GM19372 (cell line): ENCODE data around the gene SLC25A42.
"Not testable (repeated sequence)": the region's sequence is repeated elsewhere in the genome, so short reads cannot be mapped to it uniquely, and the experiment has no call there.

Source experiments
- ATAC-seq: cut with Tn5 transposase; IDR thresholded peaks from one replicate; pipeline ENCODE4 v1.9.1; 2021; ENCODE audit warnings: mild to moderate bottlenecking, low read depth, moderate library complexity; ENCODE audit not compliant: unreplicated experiment

SLC25A42 gene

GRCh38 chr19:19101540-19101939 lies 37.7 kb downstream of the SLC25A42 start:
- ATAC-seq = no peak

GRCh38 chr19:19102566-19102965 lies 38.8 kb downstream of the SLC25A42 start:
- not testable (repeated sequence) for ATAC-seq

DNA sequence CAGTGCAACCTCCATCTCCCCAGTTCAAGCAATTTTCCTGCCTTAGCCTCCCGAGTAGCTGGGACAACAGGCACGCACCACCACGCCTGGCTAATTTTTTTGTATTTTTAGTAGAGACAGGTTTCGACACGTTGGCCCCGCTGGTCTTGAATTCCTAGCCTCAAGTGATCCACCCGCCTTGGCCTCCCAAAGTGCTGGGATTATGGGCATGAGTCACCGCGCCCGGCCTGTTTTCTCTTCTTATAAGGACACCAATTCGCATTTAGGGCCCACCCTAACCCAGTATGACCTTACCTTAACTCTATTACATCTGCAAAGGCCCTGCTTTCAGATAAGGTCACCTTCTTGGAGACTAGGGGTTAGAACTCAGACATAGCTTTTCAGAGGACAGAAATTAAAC lies 39.4 kb downstream of the SLC25A42 start:
- no peak for ATAC-seq

DNA sequence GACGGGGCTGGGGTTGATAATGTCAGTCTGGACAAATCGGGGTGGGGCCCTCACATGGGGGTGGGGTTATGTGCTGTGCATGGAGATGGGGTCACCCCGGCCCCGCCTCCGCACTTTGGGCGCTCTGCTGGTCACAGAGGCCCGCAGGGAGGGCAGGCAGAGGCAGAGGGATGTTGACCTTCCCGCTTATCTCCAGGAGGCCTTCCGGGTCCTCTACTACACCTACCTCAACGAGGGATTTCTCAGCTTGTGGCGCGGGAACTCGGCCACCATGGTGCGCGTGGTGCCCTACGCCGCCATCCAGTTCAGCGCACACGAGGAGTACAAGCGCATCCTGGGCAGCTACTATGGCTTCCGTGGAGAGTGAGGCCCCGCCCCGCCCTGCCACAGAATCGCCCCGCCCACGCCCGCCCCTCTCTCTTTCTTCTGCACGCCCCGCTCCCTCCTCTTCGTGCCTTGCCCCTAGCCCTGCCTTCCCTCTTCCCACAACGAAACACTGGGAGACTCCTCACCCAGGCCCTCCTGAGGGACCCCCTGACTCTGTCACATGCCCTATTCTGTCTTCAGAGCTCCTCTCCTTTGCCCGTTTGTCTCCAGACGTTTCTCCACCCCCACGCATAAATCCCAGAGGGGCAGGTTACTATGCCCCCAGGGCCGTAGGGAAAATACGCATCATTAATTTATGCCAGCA lies 41.7 kb downstream of the SLC25A42 start:
- no peak for ATAC-seq

DNA sequence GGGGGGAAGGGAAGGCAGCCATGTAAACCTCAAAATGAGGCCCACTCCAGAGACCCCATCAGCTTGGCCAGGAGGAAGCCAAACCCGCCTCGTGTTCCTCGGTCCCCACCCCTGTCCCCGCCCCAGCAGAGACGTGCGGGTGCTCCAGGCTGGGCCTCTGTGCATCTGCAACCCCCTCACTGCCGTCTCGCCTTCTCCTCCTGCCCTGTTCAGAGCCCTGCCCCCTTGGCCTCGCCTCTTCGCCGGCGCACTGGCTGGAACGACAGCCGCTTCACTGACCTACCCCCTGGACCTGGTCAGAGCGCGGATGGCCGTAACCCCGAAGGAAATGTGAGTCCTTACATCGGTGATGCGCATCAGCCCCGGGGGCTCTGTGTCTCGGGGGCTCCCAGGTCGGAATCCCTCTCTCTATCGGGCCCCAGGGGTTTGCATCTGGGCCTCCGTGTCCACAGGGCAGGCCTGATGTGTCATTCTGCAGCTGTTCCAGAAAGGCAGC lies 42.3 kb downstream of the SLC25A42 start:
- ATAC-seq = no peak

GRCh38 chr19:19106938-19107337 lies 43.1 kb downstream of the SLC25A42 start:
- ATAC-seq = not testable (repeated sequence)

DNA sequence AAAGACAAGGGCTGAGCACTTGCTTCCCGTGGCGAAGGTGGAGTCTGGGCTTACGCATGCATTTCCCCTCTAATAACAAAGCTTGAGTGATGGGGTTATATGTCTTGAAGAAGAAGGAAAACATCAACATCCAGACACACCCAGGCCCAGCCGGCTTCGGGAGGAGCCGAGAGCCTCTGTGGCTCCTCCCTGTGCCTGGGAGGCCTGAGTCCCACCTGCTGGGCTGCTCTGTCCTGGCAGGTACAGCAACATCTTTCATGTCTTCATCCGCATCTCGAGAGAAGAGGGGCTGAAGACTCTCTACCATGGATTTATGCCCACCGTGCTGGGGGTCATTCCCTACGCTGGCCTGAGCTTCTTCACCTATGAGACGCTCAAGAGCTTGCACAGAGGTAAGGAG lies 43.9 kb downstream of the SLC25A42 start:
- ATAC-seq = no peak

DNA sequence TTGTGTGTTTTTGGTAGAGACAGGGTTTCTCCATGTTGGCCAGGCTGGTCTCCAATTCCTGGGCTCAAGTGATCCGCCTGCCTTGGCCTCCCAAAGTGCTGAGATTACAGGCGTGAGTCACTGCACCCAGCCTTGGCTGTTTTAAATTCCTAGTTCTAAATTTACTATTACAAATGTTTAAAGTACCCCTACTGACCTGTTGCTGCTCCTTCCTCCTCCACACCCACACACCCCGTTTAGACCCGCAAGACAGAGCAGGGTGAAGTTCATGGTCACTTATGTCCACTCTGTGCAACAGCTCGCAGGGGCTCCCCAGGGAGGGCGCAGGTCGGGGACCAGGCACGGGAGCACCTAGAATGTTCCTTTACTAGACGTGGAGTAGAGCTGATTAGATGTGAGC lies 45.8 kb downstream of the SLC25A42 start:
- no peak for ATAC-seq

GRCh38 chr19:19110410-19111135 lies 46.8 kb downstream of the SLC25A42 start:
- ATAC-seq = no peak

DNA sequence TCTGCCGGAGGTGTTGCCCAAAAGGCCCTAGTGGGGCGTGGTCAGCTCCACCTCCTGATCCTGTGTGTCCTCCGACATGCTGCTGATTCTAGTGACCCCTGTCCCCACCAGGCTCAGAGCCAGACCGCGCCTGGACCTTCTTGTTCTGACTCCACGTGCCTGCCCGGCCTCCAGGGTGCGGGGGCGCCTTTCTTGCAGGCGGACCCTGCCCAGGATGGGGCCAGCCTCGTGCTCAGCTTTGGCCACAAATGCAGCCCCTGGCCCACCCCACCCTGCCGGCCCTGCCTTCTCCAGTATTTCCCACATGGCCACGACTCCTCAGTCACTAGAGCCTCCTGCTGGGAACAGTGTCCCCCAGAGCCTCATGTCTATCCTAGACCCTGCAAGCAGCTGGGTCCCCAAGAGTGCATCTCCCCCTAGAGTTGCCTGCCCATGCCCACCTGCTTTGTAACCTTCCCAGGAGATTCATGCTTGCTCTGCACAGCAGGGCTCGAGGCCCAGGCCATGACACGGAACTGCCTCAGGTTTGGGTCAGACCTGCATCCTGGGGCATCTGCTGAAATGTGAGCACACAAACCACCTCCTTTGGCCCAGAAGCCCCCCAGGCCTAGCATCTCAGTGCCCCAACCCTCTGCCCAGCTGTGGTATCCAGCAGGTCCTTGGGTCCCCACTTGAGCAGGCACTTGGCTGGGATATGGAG lies 47.5 kb downstream of the SLC25A42 start:
- no peak for ATAC-seq

DNA sequence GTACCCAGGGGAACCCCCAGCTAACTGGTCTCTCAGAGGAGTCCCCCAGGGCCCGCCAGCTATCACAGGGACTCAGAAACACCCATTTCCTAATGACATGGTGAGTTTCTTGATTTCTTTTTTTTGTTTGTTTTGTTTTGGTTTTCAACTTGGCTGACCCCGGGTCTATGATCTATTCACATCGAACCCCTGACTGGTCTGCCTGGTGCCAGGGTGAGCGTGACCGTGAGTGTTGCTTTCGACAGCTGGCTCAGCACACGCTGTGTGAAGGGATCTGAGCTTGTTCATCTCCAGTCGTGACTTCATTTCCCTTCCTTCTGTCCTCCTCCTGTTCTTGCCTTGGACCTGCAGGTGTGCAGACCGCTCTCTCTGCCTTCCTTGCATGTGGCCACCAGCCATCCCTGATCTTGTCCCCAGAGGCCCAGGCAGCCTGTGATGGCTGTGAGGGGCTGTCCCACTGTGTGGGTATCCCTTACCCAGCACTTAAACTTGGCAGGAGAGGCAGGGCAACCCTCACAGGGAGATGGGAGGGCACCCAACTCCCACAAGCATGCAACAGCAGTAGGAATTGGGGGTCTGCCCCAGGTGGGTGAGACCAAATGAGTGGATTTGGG lies 48.3 kb downstream of the SLC25A42 start:
- no peak for ATAC-seq

DNA sequence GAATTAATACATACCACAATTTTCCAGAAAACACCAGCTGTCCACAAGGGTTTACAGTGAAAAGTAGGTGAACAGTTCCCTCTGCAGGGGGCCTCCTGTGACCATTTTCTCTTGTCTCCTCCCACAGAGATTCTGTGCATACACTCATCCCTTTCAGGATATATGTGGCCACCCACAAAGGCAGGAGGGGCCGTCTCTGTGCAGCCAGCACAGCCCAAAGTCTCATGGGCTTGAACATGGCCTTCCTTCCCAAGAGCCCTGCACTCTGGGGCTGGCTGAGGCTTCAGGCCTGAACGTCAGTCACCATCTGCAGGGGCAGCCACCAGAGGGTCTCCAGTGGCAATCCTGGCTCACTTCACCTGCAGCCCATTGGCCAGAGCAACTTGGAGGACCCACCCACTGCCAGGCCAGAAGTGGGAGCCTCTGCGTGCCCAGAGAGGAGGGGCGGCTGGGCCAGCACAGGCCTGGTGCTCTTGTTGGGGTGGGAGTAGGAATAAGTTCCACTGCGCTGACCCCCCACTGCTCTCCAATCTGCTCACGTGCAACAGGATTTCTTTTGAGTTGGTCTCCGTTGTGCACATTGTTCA lies 49.3 kb downstream of the SLC25A42 start:
- ATAC-seq = no peak

GRCh38 chr19:19115954-19116353 lies 52.2 kb downstream of the SLC25A42 start:
- ATAC-seq = no peak

DNA sequence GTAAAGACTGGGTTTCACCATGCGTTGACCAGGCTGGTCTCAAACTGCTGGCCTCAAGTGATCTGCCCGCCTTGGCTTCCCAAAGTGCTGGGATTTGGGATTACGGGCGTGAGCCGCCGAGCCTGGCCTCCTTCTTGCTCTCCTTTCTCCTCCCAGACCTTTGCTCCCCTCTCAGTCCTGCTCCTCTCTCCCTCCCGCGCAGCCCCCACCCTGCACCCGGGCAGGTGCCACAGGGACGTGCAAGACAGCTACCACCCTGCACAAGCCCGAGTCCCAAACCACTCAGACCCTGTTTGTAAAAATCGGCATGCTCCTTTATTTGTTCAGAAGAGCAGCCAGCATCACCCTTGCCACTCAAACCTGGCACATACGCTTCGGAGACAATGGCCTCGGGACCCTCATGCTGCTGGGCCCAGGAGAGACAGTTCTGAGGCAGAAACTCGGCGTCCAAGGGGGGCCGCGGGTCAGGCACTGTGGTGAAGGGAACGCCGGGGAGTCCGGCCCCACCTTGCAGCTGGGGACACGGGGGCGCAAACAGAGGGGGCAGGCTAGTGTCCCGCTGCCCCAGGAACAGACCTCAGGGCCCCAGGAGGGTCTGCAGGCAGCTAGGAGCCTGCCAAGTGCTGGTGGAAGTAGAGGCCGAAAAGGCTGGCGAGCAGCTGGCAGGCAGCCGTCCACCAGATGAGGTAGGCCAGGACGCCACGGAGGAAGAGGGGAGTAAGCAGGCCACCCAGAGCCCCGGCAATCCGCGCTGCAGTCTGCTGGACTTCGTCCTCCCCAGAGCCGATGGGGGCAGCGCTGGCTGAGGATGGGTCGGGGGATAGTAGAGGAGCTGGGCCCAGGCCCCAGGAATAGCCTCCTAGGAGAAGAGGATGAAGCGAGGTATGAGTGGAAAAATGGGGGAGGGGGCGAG lies 55.8 kb downstream of the SLC25A42 start:
- ATAC-seq = no peak

DNA sequence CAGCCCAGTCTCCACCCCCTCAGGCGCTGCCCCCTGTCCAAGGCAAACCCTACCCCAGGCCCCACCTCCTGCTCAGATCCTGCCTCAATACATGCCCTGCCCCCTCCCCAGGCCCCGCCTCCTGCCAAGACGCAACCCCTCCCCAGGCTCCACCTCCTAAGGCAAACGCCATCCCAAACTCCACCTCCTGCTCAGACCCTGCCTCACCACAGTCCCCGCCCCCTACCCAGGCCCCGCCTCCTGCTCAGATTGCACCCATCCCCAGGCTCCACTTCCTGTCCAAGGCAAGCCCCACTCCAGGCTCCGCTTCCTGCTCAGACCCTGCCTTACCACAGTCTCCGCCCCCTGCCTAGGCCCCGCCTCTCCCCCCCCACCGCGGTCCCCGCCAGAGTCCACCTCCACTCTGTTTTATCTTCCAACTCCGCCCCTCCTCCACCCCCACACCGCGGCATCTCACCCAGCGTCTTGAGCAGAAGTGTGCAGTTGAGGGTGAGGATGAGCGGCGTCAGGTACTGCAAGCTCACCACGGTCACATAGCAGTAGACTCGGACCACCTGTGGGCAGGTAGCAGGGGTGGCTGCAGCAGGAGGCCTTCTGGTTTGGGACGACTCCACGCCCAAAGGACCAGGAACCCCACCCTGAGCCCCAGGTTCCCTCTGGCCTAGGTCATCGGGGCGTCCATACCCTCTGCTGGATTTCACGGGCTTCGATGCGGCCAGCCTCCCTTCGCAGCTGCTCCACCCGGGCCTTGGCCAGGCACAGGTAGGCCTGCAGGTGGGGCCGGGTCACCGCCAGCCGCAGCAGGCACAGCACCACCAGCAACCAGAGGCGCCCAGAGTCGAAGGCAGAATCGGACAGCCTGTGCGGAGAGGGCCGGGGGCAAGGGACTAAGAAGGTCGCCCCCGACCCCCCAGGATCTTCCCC lies 56.8 kb downstream of the SLC25A42 start:
- ATAC-seq = no peak

GRCh38 chr19:19121371-19121770 lies 57.6 kb downstream of the SLC25A42 start:
- no peak for ATAC-seq

- ATAC-seq = no peak
These were observed 59.1 kb downstream of the SLC25A42 start for GRCh38 chr19:19122902-19123301.

DNA sequence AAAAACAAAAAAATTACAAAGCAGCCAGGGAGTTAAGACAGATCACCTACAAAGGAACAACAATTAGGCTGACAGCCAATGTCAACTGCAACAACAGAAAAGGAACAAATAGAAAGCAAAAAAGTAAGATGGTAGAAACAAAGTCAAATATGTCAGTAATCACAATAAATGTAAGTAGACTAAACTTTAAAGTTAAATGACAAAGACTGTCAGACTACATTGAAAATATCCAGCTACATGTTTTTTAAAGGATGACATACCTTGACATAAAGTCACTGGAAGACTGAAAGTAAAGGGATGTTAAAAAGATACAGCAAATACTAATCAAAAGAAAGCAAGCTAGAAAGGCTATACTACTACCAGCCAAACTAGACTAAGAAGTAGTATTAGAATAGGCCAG lies 59.6 kb downstream of the SLC25A42 start:
- ATAC-seq = no peak

DNA sequence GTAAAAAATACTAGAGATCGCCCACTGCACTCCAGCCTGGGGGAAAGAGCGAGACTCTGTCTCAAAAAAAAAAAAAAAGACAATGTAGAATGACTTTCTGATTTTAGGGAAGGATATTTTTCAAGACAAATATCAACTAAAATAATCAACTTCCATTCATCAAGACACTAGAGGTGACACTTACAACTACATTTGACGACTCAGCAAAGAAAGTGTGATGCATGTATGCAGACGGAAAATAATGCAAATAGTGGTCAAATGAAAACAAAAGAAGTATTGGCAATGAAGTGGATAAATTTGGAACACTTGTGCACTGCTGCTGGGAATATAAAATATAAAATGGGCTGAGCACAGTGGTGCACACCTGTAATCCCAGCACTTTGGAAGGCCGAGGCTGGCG lies 62.3 kb downstream of the SLC25A42 start:
- no peak for ATAC-seq
